Uterus (tissue), 2 donors: ENCODE data around the gene NELL1.

Experiments used
- POLR2A ChIP-seq, 2 donors: fragments of 450-650 bp; IDR thresholded peaks; one replicate each; pipeline ENCODE4 v1.6.1; 2016; ENCODE audit warnings: antibody characterized with exemption in 2 of 2, mild to moderate bottlenecking in 1 of 2, moderate library complexity in 1 of 2
- TF ChIP-seq, protein P1 (sequence below), 4 experiments: fragments of 200-600 bp in 2 of 4; fragments of 450-650 bp in 2 of 4; sonication (generic) in 2 of 4; IDR thresholded peaks; one replicate each; pipeline ENCODE4 v1.5.1; 2016 to 2019; ENCODE audit warnings: antibody characterized with exemption in 4 of 4, mild to moderate bottlenecking in 2 of 4, moderate library complexity in 1 of 4

DNA sequence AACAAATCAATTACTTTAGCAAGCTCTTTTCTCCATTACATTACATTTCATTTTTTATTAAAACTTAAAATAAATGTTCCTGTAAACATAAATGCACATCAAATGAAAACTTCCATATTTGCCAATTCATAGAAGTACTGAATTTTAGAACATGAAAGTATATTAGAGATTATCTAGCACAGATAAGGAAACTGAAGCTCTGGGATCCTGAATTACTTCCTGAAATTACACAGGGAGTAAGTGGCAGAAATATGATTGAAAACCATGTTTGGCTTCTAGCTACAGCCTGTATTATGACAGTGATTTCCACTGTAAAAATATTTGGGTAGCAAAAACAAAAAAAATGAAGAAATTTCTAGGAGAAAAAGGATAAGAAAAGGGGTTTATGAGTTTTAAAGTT is 387.3 kb downstream of the NELL1 start:
- no peak for TF ChIP-seq POLR2A (IDR thresholded peaks at IDR 0.05)
- TF ChIP-seq, protein P1, sequence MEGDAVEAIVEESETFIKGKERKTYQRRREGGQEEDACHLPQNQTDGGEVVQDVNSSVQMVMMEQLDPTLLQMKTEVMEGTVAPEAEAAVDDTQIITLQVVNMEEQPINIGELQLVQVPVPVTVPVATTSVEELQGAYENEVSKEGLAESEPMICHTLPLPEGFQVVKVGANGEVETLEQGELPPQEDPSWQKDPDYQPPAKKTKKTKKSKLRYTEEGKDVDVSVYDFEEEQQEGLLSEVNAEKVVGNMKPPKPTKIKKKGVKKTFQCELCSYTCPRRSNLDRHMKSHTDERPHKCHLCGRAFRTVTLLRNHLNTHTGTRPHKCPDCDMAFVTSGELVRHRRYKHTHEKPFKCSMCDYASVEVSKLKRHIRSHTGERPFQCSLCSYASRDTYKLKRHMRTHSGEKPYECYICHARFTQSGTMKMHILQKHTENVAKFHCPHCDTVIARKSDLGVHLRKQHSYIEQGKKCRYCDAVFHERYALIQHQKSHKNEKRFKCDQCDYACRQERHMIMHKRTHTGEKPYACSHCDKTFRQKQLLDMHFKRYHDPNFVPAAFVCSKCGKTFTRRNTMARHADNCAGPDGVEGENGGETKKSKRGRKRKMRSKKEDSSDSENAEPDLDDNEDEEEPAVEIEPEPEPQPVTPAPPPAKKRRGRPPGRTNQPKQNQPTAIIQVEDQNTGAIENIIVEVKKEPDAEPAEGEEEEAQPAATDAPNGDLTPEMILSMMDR (IDR thresholded peaks at IDR 0.05): no peak
